ENCODE measurements around the gene KRIT1.

GRCh38 chr7:92245487-92246359 is at the start of gene KRIT1, which contains the start of gene ANKIB1:
- no peak for TF ChIP-seq CTCF (IDR thresholded peaks at IDR 0.05)
- TF ChIP-seq GABPB1 (CRISPR knock-in tag; IDR thresholded peaks at IDR 0.05): peak; percentile 82
- TF ChIP-seq, protein P1, sequence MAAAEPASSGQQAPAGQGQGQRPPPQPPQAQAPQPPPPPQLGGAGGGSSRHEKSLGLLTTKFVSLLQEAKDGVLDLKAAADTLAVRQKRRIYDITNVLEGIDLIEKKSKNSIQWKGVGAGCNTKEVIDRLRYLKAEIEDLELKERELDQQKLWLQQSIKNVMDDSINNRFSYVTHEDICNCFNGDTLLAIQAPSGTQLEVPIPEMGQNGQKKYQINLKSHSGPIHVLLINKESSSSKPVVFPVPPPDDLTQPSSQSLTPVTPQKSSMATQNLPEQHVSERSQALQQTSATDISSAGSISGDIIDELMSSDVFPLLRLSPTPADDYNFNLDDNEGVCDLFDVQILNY (CRISPR knock-in tag; IDR thresholded peaks at IDR 0.05): no peak
- TF ChIP-seq ZNF512 (CRISPR knock-in tag; IDR thresholded peaks at IDR 0.05; ENCODE audit: borderline replicate concordance): no peak
- no peak for TF ChIP-seq CBFB (CRISPR knock-in tag; IDR thresholded peaks at IDR 0.05; ENCODE audit: low read depth)
- TF ChIP-seq, protein P2, sequence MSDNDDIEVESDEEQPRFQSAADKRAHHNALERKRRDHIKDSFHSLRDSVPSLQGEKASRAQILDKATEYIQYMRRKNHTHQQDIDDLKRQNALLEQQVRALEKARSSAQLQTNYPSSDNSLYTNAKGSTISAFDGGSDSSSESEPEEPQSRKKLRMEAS (CRISPR knock-in tag; IDR thresholded peaks at IDR 0.05): peak; percentile 68; the same call in 1 of the 2 replicates
- TF ChIP-seq ESRRA (CRISPR knock-in tag; IDR thresholded peaks at IDR 0.05; ENCODE audit: borderline replicate concordance): no peak
- TF ChIP-seq FOXP4 (CRISPR knock-in tag; IDR thresholded peaks at IDR 0.05): no peak; the same call in 1 of the 2 replicates
- TF ChIP-seq ZNF317 (CRISPR knock-in tag; IDR thresholded peaks at IDR 0.05; ENCODE audit: borderline replicate concordance, low read depth): no peak
- TF ChIP-seq RELA (CRISPR knock-in tag; IDR thresholded peaks at IDR 0.05; ENCODE audit: borderline replicate concordance): no peak
- TF ChIP-seq MXD4 (CRISPR knock-in tag; IDR thresholded peaks at IDR 0.05; ENCODE audit: borderline replicate concordance): no peak
